HEK293 (cell line): Measurements from ENCODE around the gene GPR39.

Experiments used
- BCL11A ChIP-seq: fragments of 450-650 bp; formaldehyde crosslinking; IDR thresholded peaks from 2 replicates; pipeline ENCODE4 v1.5.1; 2016; ENCODE audit warnings: low read depth, missing biosample characterization, missing genetic modification characterization
- CTCF ChIP-seq: fragments of 450-650 bp; formaldehyde crosslinking; IDR thresholded peaks from 2 replicates; pipeline ENCODE4 v1.5.1; 2016; ENCODE audit warnings: missing biosample characterization, missing genetic modification characterization
- GLI4 ChIP-seq: fragments of 450-650 bp; formaldehyde crosslinking; IDR thresholded peaks from 2 replicates; pipeline ENCODE4 v1.5.1; 2016; ENCODE audit warnings: missing biosample characterization, missing genetic modification characterization
- GLIS1 ChIP-seq: fragments of 450-650 bp; formaldehyde crosslinking; IDR thresholded peaks from 2 replicates; pipeline ENCODE4 v1.5.1; 2016; ENCODE audit warnings: missing biosample characterization, missing genetic modification characterization
- SETDB1 ChIP-seq: IDR thresholded peaks from one replicate; pipeline ENCODE4 v1.6.1; 2017; ENCODE audit warnings: mild to moderate bottlenecking, low read length, moderate library complexity, mixed read lengths; ENCODE audit not compliant: insufficient read length
- YY1 ChIP-seq: fragments of 450-650 bp; formaldehyde crosslinking; IDR thresholded peaks from 2 replicates; pipeline ENCODE4 v1.5.1; 2018; ENCODE audit warnings: missing biosample characterization, missing genetic modification characterization
- ZNF274 ChIP-seq, 2 experiments: fragments of 200-500 bp in 1 of 2; fragments of 450-650 bp in 1 of 2; sonication (Bioruptor generic) in 1 of 2; formaldehyde crosslinking in 1 of 2; IDR thresholded peaks; 2 replicates each; pipeline versions ENCODE4 v1.5.1 to v1.6.1; 2014 to 2016; ENCODE audit warnings: borderline replicate concordance in 1 of 2, inconsistent platforms in 1 of 2, low read length in 1 of 2, missing biosample characterization in 1 of 2, missing genetic modification characterization in 1 of 2
- ZNF585B ChIP-seq: fragments of 450-650 bp; formaldehyde crosslinking; IDR thresholded peaks from 2 replicates; pipeline ENCODE4 v1.5.1; 2016; ENCODE audit warnings: missing biosample characterization, missing genetic modification characterization
- ZNF664 ChIP-seq: fragments of 450-650 bp; formaldehyde crosslinking; IDR thresholded peaks from 2 replicates; pipeline ENCODE4 v1.5.1; 2016; ENCODE audit warnings: missing biosample characterization, missing genetic modification characterization
- ZNF747 ChIP-seq: fragments of 450-650 bp; formaldehyde crosslinking; IDR thresholded peaks from 2 replicates; pipeline ENCODE4 v1.5.1; 2016; ENCODE audit warnings: missing biosample characterization, missing genetic modification characterization
- ZSCAN18 ChIP-seq: fragments of 450-650 bp; formaldehyde crosslinking; IDR thresholded peaks from 2 replicates; pipeline ENCODE4 v1.5.1; 2016; ENCODE audit warnings: missing biosample characterization, missing genetic modification characterization
- TF ChIP-seq, protein P1 (sequence below): fragments of 450-650 bp; formaldehyde crosslinking; IDR thresholded peaks from 2 replicates; pipeline ENCODE4 v1.5.1; 2016; ENCODE audit warnings: missing biosample characterization, missing genetic modification characterization
- TF ChIP-seq, protein P2 (sequence below): fragments of 450-650 bp; formaldehyde crosslinking; IDR thresholded peaks from 2 replicates; pipeline ENCODE4 v1.5.1; 2016; ENCODE audit warnings: missing biosample characterization, missing genetic modification characterization

GRCh38 chr2:132573444-132574007, 156.9 kb downstream of the GPR39 start:
- TF ChIP-seq CTCF (tag by site-specific recombination) = no peak
- no peak for TF ChIP-seq ZNF747 (tag by site-specific recombination)
- no peak for TF ChIP-seq GLIS1 (tag by site-specific recombination)
- no peak for TF ChIP-seq SETDB1
- no peak for TF ChIP-seq ZNF585B (tag by site-specific recombination)
- no peak for TF ChIP-seq ZNF274 (IDR thresholded peaks at IDR 0.05; ENCODE audit: low read length)
- no peak for TF ChIP-seq ZNF274 (tag by site-specific recombination; IDR thresholded peaks at IDR 0.05; ENCODE audit: borderline replicate concordance)
- TF ChIP-seq, protein P1, sequence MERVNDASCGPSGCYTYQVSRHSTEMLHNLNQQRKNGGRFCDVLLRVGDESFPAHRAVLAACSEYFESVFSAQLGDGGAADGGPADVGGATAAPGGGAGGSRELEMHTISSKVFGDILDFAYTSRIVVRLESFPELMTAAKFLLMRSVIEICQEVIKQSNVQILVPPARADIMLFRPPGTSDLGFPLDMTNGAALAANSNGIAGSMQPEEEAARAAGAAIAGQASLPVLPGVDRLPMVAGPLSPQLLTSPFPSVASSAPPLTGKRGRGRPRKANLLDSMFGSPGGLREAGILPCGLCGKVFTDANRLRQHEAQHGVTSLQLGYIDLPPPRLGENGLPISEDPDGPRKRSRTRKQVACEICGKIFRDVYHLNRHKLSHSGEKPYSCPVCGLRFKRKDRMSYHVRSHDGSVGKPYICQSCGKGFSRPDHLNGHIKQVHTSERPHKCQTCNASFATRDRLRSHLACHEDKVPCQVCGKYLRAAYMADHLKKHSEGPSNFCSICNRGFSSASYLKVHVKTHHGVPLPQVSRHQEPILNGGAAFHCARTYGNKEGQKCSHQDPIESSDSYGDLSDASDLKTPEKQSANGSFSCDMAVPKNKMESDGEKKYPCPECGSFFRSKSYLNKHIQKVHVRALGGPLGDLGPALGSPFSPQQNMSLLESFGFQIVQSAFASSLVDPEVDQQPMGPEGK (tag by site-specific recombination) = no peak
- TF ChIP-seq GLI4 = no peak
- TF ChIP-seq, protein P2, sequence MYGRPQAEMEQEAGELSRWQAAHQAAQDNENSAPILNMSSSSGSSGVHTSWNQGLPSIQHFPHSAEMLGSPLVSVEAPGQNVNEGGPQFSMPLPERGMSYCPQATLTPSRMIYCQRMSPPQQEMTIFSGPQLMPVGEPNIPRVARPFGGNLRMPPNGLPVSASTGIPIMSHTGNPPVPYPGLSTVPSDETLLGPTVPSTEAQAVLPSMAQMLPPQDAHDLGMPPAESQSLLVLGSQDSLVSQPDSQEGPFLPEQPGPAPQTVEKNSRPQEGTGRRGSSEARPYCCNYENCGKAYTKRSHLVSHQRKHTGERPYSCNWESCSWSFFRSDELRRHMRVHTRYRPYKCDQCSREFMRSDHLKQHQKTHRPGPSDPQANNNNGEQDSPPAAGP (tag by site-specific recombination) = no peak
- TF ChIP-seq BCL11A (tag by site-specific recombination) = no peak
- no peak for TF ChIP-seq ZNF664 (tag by site-specific recombination)
- TF ChIP-seq ZSCAN18 (tag by site-specific recombination) = no peak
- TF ChIP-seq YY1 (tag by site-specific recombination) = no peak
